ENCODE results near the gene FASTK.

Gene FASTK

DNA sequence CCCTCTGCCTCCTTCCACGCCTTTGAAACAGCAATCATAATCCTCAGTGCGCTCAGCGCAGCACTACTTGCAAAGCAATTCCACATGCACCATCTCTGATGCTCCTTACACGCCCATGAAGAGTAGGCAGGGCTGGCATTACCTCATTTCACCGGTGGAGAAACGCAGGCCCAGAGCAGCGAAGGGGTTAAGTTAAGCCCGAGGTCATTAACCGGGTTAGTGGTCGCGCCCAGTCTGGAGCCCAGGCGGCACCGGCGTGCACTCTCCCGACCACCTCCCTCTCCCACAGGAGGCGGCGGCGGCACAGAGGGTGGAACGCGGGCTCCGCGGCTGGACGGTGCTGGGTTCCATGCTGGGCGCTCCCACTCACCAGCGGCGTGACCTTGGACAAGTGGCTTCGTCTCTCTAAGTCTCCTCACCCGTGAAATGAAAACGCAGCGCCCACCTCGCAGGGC lies 515 bp downstream of the FASTK start:
- no peak for DNase-seq

DNA sequence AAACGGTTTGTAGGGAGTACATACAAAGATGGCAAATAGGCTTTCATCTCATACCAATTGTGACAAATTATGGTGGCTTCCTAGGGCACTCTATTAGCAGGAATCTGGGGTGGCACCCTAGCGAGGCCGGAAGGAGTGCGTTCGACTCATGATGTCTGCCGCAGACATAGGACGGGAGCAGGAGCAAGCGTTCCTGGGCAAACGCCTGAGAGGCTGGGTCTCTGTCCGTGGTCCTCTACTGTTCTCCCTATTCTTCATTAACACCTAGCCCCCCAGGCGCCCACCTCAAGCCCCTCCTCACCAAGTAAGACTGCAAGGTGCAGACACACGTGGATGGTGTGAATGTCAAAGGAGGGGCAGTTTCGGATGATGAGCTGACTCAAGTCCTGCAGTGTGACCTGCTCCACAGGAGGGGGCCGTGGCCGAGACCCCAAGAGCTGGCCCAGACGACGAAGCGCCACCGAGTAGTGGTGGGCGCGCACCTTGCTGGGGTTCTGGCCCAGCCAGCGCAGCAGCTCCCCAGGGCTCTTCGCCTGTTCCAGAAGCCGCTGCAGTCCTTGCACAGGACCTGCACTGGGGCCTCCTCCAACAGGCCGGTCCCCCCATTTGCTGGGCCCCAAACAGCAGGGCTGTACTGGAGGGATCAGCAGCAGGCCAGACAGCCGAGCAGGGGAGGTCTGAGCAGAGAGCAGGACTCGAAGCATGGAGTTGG lies 1.3 kb downstream of the FASTK start:
- DNase-seq: no peak

DNA sequence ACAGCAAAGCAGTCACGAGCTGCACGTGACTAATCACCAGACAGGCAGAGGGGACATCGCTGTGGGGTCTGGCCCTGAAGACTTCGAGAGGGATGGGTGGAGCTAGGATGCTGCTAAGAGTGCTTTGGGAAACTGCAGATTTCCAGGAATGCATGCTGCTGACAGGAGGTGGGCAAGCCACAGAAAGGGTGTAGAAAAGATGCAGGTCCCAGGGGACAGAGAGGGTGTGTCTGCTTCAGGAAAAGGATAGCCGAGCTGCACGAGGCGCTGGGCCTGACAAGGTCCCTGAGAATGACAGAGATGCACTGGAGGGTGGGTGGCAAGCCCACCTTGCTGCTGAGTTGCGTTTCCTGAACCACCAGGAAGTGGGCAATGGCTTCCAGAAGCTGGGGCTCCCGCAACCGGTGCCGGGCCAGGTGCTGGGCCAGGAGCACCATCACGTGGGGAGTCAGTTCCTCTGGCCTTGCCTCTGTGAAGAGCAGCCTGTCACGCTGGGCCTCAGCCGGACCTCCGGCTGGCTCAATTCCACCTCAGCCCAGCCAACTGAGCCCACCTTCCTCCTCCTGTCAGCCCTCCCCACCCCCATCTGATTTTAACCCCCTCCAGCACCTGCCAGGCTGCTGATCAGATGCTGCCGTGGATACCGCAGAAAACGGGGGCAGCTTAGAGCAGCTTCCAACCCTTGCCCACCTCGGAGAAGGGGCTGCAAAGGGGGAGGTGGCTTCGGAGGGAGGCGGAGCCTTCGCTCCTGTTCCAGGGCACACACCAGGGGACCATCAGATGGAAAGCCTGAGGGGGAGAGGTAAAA lies 2.2 kb downstream of the FASTK start:
- DNase-seq: no peak

DNA sequence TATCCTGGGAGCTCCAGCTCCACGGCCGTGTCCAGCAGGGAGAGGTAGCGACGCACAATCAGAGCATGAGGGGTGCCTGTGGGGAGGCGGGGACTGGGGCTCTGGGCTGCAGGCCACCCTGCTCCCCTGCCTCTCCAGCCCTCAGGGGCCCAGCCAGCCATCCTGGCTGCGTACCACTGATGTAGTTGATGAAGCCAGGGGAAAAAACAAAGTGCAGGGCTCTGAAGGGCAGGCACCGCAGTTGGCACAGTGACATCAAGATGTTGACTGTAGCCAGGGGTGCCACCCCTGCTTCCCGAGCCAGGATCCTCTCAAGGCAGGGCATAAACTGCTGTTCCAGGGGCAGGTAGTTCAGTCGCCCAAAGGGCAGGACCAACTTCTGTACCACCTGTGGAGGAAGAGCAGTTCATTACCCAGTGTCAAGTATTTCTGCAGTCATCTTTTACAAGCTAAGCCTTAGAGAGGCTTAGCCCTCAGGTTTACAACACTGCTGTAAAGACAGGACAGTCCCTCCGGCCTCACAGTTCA lies 2.8 kb downstream of the FASTK start:
- no peak for DNase-seq

DNA sequence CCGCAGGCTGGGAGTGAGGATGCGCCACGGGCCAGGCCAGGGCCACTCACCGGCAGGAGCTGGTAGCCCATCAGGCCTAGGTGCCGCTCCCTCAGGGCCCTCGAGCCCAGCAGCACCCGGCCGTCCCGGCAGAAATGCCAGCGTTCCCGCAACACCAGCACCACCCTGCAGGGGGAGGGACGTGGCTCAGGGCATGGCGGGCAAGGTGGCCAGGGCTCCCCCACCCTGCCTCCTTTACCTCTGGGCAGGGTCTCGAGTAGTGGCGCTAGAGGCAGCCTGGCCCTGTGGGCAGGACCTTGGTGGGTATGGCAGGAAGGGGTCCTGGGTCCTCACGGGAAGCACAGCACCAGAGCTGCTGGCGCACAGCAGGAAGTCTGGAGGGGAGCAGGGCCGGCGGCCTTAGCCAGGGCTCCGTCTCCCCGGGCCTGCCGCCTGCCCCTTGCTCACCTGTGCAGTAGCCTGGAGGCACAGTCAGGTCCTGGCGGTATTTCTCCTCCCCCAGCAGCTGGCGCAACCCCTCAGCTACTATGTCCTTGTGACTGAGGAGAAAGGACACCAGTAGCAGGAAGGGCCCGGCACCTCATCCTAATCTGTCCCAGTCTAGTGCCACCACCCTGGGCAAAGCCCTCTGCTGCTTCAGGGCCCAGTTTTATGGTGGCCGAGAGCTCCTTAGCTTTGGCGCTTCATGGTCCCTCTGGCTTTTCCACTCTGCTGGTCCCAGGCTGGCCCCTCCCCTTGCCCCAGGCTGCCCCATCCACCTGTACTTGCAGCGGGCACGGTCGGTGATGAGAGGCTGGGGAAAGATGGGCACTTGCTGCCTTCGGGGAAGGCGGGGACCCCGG lies 3.5 kb downstream of the FASTK start:
- no peak for DNase-seq

DNA sequence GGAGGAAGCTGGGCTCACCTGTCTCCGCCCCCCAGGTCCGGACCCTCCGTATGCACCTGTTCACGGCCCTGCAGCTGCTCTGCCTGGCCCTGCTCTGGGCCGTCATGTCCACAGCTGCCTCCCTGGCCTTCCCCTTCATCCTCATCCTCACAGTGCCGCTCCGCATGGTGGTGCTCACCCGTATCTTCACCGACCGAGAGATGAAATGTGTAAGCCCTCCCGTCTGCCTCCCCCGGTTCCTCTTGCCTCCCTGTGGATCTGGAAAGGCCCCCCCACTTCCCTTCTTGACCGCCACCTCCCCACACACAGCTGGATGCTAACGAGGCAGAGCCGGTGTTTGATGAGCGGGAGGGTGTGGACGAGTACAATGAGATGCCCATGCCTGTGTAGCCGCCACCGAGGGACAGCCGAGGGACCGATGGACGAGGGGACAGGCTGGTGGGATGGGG lies 4.6 kb downstream of the FASTK start:
- DNase-seq: no peak

DNA sequence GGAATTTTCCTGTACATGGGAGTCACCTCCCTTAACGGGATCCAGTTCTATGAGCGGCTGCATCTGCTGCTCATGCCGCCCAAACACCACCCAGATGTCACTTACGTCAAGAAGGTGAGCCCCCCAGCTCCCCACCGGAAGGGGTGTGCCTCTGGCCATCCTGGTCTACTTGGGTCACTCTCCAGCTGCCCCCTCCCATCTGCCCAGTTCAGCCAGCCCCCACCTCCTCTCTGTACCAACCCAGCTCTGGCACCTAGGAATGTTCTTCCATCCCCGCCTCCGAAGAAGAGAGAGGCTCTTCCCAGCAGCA lies 5.0 kb downstream of the FASTK start:
- DNase-seq: no peak

DNA sequence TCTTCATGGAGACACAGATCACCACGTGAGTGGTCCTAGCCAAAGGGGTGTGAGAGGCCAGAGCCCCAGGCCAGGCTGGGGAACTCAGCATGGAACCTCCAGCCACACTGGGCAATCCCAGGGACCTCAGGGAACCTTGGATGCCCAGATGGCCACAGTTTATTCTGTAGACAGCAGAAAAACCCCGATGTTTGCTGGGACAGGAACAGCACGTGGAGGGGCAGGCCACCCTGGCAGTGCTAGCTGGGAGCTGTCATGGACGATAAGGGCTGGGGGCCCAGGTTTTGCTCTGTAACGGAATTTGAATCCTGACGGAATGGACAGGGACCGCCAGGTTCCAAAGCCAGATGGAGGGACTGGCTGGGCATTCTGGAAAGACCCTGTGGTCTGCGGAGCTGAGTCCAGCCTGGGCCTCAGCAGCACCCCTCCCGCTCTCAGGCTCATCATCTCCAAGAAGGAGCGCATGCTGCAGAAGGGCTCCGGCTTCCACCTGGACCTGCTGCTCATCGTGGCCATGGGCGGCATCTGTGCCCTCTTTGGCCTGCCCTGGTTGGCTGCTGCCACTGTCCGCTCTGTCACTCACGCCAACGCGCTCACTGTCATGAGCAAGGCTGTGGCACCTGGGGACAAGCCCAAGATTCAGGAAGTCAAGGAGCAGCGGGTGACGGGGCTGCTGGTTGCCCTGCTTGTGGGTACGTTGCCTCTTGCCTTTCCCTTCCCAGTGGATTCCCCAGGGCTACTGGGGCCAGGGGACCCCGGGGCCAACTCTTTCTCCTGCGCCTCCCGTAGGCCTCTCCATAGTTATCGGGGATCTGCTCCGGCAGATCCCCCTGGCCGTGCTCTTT lies 5.6 kb downstream of the FASTK start:
- DNase-seq: no peak

DNA sequence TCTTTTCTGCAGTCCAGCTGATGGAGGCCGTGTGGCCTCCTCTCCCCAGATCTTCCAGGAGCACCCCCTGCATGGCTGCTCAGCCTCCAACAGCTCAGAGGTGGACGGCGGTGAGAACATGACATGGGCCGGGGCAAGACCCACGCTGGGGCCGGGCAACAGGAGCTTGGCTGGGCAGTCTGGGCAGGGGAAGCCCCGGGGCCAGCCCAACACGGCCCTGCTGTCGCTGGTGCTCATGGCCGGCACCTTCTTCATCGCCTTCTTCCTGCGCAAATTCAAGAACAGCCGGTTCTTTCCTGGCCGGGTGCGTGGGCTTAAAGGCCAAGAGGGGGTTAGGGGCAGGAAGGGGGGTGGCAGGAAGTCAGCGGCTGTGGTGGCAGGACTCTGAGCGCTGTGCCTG lies 6.6 kb downstream of the FASTK start:
- no peak for DNase-seq

DNA sequence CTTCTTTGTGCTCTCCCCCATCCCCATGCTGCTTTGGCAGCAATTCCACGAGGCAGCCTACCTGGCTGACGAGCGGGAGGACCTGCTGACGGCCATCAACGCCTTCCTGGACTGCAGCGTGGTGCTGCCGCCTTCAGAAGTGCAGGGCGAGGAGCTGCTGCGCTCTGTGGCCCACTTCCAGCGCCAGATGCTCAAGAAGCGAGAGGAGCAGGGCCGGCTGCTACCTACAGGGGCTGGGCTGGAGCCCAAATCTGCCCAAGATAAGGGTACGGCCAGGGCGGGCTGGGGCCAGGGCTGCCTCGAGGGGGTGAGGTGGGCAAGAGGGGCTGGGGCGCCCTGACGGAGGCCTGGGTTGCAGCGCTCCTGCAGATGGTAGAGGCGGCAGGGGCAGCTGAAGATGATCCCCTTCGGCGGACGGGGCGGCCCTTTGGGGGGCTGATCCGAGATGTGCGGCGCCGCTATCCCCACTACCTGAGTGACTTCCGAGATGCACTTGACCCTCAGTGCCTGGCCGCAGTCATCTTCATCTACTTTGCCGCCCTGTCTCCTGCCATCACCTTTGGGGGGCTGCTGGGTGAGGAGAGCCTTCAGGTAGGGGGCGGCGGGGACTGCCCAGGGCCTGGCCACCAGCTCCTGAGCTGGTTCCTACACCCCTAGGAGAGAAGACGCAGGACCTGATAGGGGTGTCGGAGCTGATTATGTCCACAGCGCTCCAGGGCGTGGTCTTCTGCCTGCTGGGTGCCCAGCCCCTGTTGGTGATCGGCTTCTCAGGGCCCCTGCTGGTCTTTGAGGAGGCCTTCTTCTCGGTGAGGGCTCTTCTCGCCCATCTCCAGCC lies 9.4 kb downstream of the FASTK start:
- DNase-seq: no peak

DNA sequence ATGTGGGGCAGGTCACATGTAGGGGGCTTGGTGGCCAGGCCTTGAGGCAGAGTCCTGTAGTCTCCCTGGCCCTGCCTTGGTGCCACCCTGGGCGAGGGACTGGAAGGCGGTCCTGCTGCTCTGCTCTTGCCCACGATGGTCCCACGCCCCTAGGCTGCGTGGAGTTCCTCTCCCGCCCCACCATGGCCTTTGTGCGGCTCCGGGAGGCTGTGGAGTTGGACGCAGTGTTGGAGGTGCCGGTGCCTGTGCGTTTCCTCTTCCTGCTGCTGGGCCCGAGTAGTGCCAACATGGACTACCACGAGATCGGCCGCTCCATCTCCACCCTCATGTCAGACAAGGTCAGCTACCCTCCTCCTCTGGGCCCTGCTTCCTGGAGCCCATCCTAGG lies 10.0 kb downstream of the FASTK start:
- DNase-seq: no peak

DNA sequence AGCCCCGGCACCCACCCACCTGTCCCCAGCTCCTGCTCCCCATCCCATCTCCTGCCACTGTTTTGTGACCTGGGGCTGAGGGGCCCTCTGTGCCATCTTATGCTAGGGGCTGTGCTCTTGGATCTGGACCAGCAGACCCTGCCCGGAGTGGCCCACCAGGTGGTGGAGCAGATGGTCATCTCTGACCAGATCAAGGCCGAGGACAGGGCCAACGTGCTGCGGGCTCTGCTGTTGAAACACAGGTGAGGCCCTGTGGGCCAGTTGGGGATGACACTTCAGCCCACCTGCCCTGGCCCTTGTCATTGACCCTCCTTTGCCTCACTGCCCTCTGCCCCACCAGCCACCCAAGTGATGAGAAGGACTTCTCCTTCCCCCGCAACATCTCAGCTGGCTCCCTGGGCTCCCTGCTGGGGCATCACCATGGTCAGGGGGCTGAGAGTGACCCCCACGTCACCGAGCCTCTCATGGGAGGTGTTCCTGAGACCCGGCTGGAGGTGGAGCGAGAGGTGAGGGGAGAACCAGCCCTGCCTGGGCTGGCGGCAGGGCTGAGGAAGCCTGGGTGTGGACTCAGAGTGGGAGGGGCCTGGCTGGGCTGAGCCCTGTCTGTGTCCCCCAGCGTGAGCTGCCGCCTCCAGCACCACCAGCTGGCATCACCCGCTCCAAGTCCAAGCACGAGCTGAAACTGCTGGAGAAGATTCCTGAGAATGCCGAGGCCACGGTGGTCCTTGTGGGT lies 10.6 kb downstream of the FASTK start:
- no peak for DNase-seq

DNA sequence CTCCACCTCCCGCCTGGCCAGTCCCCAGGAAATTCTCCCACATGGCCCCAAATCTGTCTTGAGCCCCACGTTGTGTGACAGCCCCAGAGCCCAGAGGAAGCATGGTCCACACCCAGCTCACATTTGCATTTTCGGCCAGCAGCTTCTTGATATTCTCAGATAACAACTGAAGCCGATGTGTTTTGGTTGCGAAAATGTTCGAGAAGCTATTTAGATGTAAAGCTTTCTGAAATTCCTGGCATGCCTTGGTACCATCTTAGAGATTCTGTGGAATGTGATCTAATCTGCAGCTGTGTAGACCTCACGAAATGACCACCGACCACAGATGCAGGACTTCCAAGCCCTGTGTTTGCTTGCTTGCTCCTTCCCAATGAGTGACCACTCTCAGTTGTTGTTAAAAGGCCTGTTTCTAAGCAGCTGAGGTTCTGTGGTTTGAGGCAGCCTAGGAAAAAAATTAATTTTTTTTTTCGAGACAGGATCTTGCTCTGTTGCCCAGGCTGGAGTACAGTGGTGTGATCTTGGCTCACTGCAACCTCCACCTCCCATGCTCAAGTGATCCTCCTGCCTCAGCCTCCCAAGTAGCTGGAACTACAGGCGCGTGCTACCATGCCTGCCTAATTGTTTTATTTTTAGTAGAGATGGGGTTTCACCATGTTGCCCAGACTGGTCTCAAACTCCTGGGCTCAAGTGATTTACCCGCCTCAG lies 12.4 kb downstream of the FASTK start:
- DNase-seq: no peak

DNA sequence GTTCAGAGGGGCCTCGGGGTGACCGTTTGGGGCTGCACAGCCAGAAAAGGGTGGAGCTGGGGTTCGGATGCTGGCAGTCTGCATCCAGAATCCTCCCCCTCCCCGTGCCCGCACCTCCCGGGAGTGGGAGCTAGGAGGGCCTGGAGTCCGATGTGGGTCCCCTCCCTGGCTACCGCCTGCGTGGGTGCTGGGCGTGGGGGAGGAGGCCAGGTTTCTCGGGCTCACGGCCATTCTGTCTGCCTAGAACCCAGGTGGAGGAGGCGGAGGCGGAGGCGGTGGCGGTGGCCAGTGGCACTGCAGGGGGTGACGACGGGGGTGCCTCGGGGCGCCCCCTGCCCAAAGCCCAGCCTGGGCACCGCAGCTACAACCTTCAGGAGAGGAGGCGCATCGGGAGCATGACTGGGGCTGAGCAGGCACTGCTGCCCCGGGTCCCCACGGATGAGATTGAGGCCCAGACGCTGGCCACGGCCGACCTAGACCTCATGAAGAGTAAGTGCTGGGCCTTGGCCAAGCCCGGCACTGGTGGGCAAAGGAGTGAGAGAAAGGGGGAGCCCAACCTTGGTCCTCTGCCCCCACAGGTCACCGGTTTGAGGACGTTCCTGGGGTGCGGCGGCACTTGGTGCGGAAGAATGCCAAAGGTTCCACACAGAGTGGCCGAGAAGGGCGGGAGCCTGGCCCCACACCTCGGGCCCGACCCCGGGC lies 14.2 kb downstream of the FASTK start:
- no peak for DNase-seq

DNA sequence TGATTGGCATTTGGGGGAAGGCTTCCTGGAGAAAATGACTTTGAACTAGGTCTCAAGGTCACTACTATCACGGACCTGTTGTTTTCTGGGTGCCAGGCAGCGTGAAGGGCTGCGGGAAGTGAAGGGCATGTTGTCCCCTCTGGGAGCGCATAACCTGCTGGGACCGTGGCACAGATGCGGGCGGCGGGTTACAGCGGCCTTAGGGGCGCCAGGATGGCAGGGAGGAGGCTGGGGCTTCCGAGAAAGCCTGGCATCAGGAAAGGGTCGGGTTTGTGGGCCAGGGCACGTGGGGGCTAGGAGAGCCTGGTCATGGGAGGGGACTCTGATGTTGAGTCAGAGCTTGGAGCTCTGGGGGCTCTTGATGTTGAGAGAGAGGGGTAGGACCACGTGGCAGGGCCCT lies 15.1 kb downstream of the FASTK start:
- no peak for DNase-seq

DNA sequence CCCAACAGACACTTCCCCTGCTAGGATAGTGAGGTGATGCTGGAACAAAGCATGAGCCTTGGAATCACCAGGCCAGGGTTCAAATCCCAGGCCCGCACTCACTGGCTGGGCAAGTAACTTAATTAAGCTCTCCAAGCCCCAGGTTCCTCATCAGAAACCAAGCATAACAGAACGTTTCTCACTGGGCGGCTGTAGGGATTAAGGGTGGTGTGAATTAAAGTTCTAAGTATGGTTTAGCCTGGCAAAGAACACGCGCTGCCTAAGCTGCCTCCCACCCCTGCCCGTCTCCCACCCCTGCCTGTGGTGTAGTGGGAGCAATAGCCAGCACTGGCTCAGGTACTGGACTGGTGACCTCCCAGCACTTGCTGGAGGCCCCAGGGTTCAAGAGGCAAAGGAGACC lies 15.6 kb downstream of the FASTK start:
- no peak for DNase-seq

DNA sequence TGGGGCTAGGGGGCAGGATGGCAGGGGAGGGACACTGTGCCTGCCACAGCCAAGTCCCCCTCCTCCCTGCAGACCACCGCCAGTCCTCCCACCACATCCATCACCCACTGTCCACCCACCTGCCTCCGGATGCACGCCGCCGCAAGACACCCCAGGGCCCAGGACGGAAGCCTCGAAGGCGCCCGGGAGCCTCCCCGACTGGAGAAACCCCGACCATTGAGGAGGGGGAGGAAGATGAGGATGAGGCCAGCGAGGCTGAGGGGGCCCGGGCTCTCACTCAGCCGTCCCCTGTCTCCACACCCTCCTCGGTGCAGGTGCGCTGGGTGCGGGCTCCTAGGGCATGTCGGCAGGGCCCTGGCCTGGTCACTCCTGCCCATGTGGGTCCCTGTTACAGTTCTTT lies 16.2 kb downstream of the FASTK start:
- DNase-seq: no peak

DNA sequence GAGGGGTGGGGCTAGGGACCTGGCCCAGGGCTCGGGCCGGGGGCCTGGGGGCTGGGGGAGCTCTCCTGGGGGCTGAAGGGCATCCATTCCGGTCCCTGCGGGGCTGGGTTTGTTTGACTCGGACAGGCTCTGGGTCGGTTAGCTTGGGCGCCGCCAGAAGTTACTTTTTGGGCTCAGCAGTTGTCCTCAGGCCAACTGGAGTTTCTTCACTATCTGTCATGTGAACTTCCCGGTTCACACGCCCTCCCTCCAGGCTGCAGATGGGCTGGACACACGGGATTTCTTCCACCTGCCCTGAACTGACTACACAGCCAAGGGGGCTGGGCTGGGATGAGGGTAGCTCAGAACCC lies 17.4 kb downstream of the FASTK start:
- DNase-seq: no peak

DNA sequence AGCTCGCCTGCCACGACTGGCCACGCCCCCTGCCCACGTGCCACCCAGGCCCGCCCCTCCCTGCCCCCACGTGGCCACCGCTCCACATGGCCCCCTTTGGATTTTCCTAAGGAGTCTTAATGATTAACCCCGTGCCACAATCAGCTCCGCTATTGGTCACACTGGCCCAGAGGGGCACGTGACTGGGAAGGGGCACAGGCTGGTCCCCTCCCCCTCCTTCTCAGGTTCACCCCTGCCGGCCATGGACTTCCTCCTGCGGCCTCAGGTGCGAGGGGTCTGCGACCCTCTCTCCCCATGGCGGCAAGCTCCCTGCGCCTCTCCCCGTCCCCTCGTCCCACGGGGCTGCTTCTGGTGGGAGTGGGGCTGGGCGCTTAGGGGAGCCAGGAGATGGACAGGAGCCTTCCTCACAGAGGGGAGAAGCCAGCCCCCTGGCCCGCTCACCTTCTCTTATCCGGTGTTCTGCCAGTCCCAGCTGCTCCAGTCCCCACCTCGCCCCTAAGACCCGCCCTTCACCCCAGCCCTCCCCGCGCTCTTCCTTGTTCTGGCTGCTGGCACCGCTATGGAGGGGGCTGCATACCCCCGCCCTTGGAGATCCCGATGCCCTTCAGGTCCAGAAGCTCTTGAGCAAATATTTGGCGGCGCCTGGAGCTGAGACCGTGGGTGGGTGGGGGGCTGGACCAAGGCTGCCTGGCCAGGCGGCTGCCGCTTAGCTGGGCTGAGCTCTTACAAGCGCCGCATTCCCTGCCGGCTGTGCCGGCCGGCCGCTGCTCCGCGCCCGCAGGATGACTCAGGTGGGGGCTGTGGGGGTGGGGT lies 18.0 kb downstream of the FASTK start:
- DNase-seq: no peak
